Activated CD4-positive, alpha-beta T cell treated with anti-CD3 and anti-CD28 coated beads for 1 hour (primary cell): Measurements from ENCODE around the gene MCL1.
"Not testable (repeated sequence)": the region's sequence is repeated elsewhere in the genome, so short reads cannot be mapped to it uniquely, and the experiment has no call there.

Source experiments
- DNase-seq: peaks from one replicate; pipeline ENCODE4 v3.0.0-alpha.2; 2020

Gene MCL1

GRCh38 chr1:150601540-150601939 lies 22.1 kb upstream of the MCL1 start:
- DNase-seq = no peak

- not testable (repeated sequence) for DNase-seq
These were observed 18.9 kb upstream of the MCL1 start for GRCh38 chr1:150598346-150598745.

GRCh38 chr1:150596976-150597375 lies 17.6 kb upstream of the MCL1 start:
- DNase-seq = no peak

- no peak for DNase-seq
These were observed 16.9 kb upstream of the MCL1 start for GRCh38 chr1:150596095-150596892.

GRCh38 chr1:150582371-150582770 lies 3.0 kb upstream of the MCL1 start:
- no peak for DNase-seq

GRCh38 chr1:150581962-150582361 lies 2.6 kb upstream of the MCL1 start:
- DNase-seq = not testable (repeated sequence)

- DNase-seq = not testable (repeated sequence)
These were observed 2.0 kb upstream of the MCL1 start for GRCh38 chr1:150581437-150581836.

- DNase-seq = not testable (repeated sequence)
These were observed 1.6 kb upstream of the MCL1 start for GRCh38 chr1:150580966-150581365.

- DNase-seq = no peak
These were observed 684 bp upstream of the MCL1 start for GRCh38 chr1:150579945-150580642.

GRCh38 chr1:150578272-150579109 lies 919 bp downstream of the MCL1 start:
- no peak for DNase-seq

- DNase-seq = no peak
These were observed 1.7 kb downstream of the MCL1 start for GRCh38 chr1:150577557-150578271.

- no peak for DNase-seq
These were observed 2.4 kb downstream of the MCL1 start for GRCh38 chr1:150576794-150577556.

- DNase-seq = no peak
These were observed 3.1 kb downstream of the MCL1 start for GRCh38 chr1:150576367-150576711.

- DNase-seq = no peak
These were observed 3.7 kb downstream of the MCL1 start for GRCh38 chr1:150575518-150576366.

GRCh38 chr1:150575072-150575489 lies 4.3 kb downstream of the MCL1 start:
- no peak for DNase-seq

- no peak for DNase-seq
These were observed 4.9 kb downstream of the MCL1 start for GRCh38 chr1:150574260-150575071.

- not testable (repeated sequence) for DNase-seq
These were observed 5.8 kb downstream of the MCL1 start for GRCh38 chr1:150573648-150574071.

- DNase-seq = no peak
These were observed 6.3 kb downstream of the MCL1 start for GRCh38 chr1:150572918-150573647.

GRCh38 chr1:150568594-150568966 lies 10.8 kb downstream of the MCL1 start:
- no peak for DNase-seq
